IPS-20b (cell line): ENCODE data around the gene IREB2.
A peak's percentile ranks its signal among the peaks of the same experiment; 100 is the strongest.

Experiments
- H3K27ac ChIP-seq: one replicate; pipeline ENCODE4 v1.5.1; 2013; ENCODE audit warnings: low read length
- H3K27me3 ChIP-seq: 2 replicates; pipeline ENCODE4 v1.6.1; 2013; ENCODE audit warnings: mild to moderate bottlenecking, low read length, inconsistent platforms; ENCODE audit not compliant: insufficient read depth
- H3K36me3 ChIP-seq: 2 replicates; pipeline ENCODE4 v1.6.1; 2013; ENCODE audit warnings: low read depth, mild to moderate bottlenecking, inconsistent platforms, low read length, moderate library complexity; ENCODE audit not compliant: insufficient read depth
- H3K4me1 ChIP-seq: 2 replicates; pipeline ENCODE4 v1.6.1; 2013; ENCODE audit warnings: mild to moderate bottlenecking, control low read depth, inconsistent platforms, low read length, moderate library complexity; ENCODE audit not compliant: insufficient read depth
- H3K4me3 ChIP-seq: 2 replicates; pipeline ENCODE4 v1.5.1; 2013; ENCODE audit warnings: mild to moderate bottlenecking, low read length, inconsistent platforms
- H3K9ac ChIP-seq: 2 replicates; pipeline ENCODE4 v1.6.1; 2013; ENCODE audit warnings: low read depth, mild to moderate bottlenecking, inconsistent platforms, low read length, moderate library complexity
- H3K9me3 ChIP-seq: 2 replicates; pipeline ENCODE4 v1.6.1; 2013; ENCODE audit warnings: mild to moderate bottlenecking, low read depth, low read length, inconsistent platforms; ENCODE audit not compliant: insufficient read depth

Gene IREB2

DNA sequence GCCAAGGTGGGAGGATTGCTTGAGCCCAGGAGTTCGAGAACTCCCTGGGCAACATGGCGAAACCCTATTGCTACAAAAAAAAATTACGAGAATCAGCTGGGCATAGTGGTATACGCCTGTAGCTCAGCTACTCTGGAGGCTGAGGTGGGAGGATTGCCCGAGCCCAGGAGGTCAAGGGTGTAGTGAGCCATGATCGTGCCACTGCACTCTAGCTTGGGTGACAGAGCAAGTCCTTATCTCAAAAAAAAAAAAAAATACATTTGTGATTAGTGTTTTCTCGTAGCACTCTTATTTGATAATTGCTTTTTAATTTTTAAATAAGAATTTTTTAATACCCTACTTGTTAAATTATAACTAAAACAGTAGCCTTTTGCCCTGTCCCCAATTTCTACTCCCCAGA lies 18.4 kb downstream of the IREB2 start:
- Histone ChIP-seq H3K27me3 (no peaks in the 10 kb centered on the region), H3K27ac (no peak overlapping the region)

GRCh38 chr15:78457101-78457500 lies 19.1 kb downstream of the IREB2 start:
- no peak overlapping the region for H3K27ac ChIP-seq
- H3K9ac ChIP-seq = no peak overlapping the region
- no peaks in the 10 kb centered on the region for H3K27me3 ChIP-seq
- H3K36me3 ChIP-seq = peaks cover 8% of the 10 kb centered on the region; the same call in 1 of the 2 replicates
- peaks cover 17% of the 10 kb centered on the region for H3K4me1 ChIP-seq
- H3K4me3 ChIP-seq = no peak overlapping the region
- H3K9me3 ChIP-seq = no peaks in the 10 kb centered on the region

More for the DNA sequence above, 18.4 kb downstream of the IREB2 start:
- Histone ChIP-seq H3K4me3 (no peak overlapping the region), H3K36me3 (peaks cover 8% of the 10 kb centered on the region; the same call in 1 of the 2 replicates), H3K4me1 (peaks cover 16% of the 10 kb centered on the region), H3K9ac (no peak overlapping the region), H3K9me3 (no peaks in the 10 kb centered on the region)

DNA sequence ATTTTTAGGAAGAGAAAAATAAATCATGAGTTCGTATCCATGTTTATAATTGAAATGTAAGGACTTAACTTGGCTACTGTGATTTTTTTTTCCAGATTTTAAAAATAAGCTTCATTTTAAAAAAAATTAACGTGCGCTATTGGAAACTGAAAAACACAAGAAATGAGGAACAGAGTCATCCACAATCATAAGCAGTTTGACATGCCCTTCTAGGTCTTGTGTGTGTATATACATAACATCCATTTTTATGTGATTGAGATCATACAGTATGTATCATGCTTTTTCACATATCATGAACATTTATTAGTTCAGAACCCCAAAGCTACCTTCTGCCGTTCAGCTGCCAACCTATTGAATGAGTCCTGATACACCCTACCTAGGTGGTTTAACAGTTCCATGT lies 22.7 kb downstream of the IREB2 start:
- H3K9ac ChIP-seq = no peak overlapping the region; the same call in 1 of the 2 replicates
- H3K4me1 ChIP-seq = peaks cover 9% of the 10 kb centered on the region
- peaks cover 41% of the 10 kb centered on the region for H3K36me3 ChIP-seq
- H3K4me3 ChIP-seq = no peak overlapping the region
- no peak overlapping the region for H3K27ac ChIP-seq
- no peaks in the 10 kb centered on the region for H3K9me3 ChIP-seq
- no peaks in the 10 kb centered on the region for H3K27me3 ChIP-seq

- H3K9ac ChIP-seq = peak overlapping the region; percentile 25; the same call in 1 of the 2 replicates
- H3K4me3 ChIP-seq = no peak overlapping the region
- no peak overlapping the region for H3K27ac ChIP-seq
- peaks cover 47% of the 10 kb centered on the region for H3K36me3 ChIP-seq
- H3K9me3 ChIP-seq = no peaks in the 10 kb centered on the region
- H3K4me1 ChIP-seq = peaks cover 9% of the 10 kb centered on the region
- H3K27me3 ChIP-seq = no peaks in the 10 kb centered on the region
Measured at GRCh38 chr15:78461171-78461888, 23.3 kb downstream of the IREB2 start.

- H3K9ac ChIP-seq = no peak overlapping the region
- peaks cover 94% of the 10 kb centered on the region for H3K36me3 ChIP-seq
- no peak overlapping the region for H3K4me3 ChIP-seq
- H3K27me3 ChIP-seq = no peaks in the 10 kb centered on the region
- no peaks in the 10 kb centered on the region for H3K4me1 ChIP-seq
- H3K9me3 ChIP-seq = no peaks in the 10 kb centered on the region
- H3K27ac ChIP-seq = no peak overlapping the region
Measured at GRCh38 chr15:78469031-78469430, 31.0 kb downstream of the IREB2 start.

- Histone ChIP-seq H3K36me3 (peaks cover 76% of the 10 kb centered on the region), H3K4me1 (no peaks in the 10 kb centered on the region), H3K4me3 (no peak overlapping the region), H3K27me3 (no peaks in the 10 kb centered on the region), H3K9ac (no peak overlapping the region), H3K9me3 (no peaks in the 10 kb centered on the region), H3K27ac (no peak overlapping the region)
Measured at GRCh38 chr15:78477295-78477694, 39.3 kb downstream of the IREB2 start.

- H3K4me3 ChIP-seq = no peak overlapping the region
- peaks cover 75% of the 10 kb centered on the region for H3K36me3 ChIP-seq
- no peaks in the 10 kb centered on the region for H3K9me3 ChIP-seq
- no peak overlapping the region for H3K27ac ChIP-seq
- no peaks in the 10 kb centered on the region for H3K4me1 ChIP-seq
- H3K9ac ChIP-seq = no peak overlapping the region
- H3K27me3 ChIP-seq = no peaks in the 10 kb centered on the region
Measured at GRCh38 chr15:78479650-78480049, 41.6 kb downstream of the IREB2 start.

- H3K9me3 ChIP-seq = no peaks in the 10 kb centered on the region
- H3K4me1 ChIP-seq = no peaks in the 10 kb centered on the region
- H3K27ac ChIP-seq = no peak overlapping the region
- peaks cover 77% of the 10 kb centered on the region for H3K36me3 ChIP-seq
- H3K4me3 ChIP-seq = no peak overlapping the region
- H3K9ac ChIP-seq = no peak overlapping the region
- H3K27me3 ChIP-seq = no peaks in the 10 kb centered on the region
Measured at GRCh38 chr15:78481917-78482316, 43.9 kb downstream of the IREB2 start.

DNA sequence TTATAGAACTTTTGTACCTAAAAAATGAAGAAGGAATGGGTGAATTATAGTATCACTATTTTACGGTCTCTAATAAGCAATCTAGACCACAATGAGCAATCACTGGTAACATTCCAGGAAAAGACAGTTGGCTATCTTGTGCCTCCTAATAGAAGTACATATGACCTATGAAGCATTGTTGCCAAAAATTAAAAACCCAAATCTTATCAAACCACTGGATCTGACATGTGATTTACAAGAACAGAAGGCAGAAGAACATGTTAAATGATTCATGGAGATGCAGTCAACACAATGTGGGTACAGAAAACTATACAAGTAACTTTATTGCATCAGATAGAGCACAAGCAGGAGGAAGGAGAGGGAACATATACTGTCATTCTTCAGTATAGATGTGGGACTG lies 54.9 kb downstream of the IREB2 start:
- H3K27me3 ChIP-seq = no peaks in the 10 kb centered on the region
- no peaks in the 10 kb centered on the region for H3K4me1 ChIP-seq
- H3K9ac ChIP-seq = no peak overlapping the region
- peaks cover 99% of the 10 kb centered on the region for H3K36me3 ChIP-seq
- H3K4me3 ChIP-seq = no peak overlapping the region
- no peak overlapping the region for H3K27ac ChIP-seq
- no peaks in the 10 kb centered on the region for H3K9me3 ChIP-seq

DNA sequence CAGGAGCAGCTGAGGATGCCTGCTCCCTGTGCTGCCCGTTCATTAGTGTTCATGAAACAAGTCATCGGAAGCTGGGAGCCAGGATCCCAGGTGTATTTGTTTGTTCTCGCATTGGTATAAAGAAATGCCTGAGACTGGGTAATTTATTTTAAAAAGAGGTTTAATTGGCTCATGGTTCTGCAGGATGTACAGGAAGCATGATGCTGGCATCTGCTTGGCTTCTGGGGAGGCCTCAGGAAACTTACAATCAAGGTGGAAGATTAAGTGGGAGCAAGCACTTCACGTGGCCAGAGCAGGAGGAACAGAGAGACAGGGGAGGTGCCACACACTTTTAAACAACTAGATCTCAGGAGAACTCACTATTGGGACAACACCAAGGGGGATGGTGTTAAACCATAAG lies 63.8 kb downstream of the IREB2 start:
- H3K27ac ChIP-seq = no peak overlapping the region
- H3K4me3 ChIP-seq = no peak overlapping the region
- no peaks in the 10 kb centered on the region for H3K9me3 ChIP-seq
- no peaks in the 10 kb centered on the region for H3K27me3 ChIP-seq
- H3K36me3 ChIP-seq = peaks cover 41% of the 10 kb centered on the region
- H3K4me1 ChIP-seq = no peaks in the 10 kb centered on the region
- no peak overlapping the region for H3K9ac ChIP-seq

- no peak overlapping the region for H3K9ac ChIP-seq
- H3K9me3 ChIP-seq = no peaks in the 10 kb centered on the region
- 0 out of 2 replicates have a peak, but pooled peaks cover under 1% of the 10 kb centered on the region for H3K27me3 ChIP-seq
- no peak overlapping the region for H3K27ac ChIP-seq
- H3K4me3 ChIP-seq = no peak overlapping the region
- H3K4me1 ChIP-seq = no peaks in the 10 kb centered on the region
- peaks cover 33% of the 10 kb centered on the region for H3K36me3 ChIP-seq
Measured at GRCh38 chr15:78502641-78503040, 64.6 kb downstream of the IREB2 start.

- Histone ChIP-seq H3K4me3 (peak within 1 kb of the TSS; percentile 63), H3K9me3 (no peaks in the 10 kb centered on the region), H3K27me3 (peaks cover 24% of the 10 kb centered on the region), H3K9ac (peak within 1 kb of the TSS; percentile 49; the same call in 1 of the 2 replicates), H3K27ac (no peak within 1 kb of the TSS), H3K36me3 (no peaks in the 10 kb centered on the region), H3K4me1 (no peaks in the 10 kb centered on the region)
Measured at GRCh38 chr15:78506971-78507830, 69.2 kb downstream of the IREB2 start, which contains the start of gene HYKK. TSS of gene HYKK (plus strand) at chr15:78507577. CDS start at chr15:78513089, 5,512 bp downstream.
